Left ventricle myocardium inferior (tissue), 1 donor: ENCODE data around the gene LTK. TPM values are rescaled to one million over a fixed set of nuclear protein-coding genes. Genes with fewer than 3 reads are reported as not detected.
A peak's percentile ranks its signal among the peaks of the same experiment; 100 is the strongest.

ENCODE experiments used
- DNase-seq: peaks from one replicate; pipeline ENCODE4 v3.0.0-alpha.2; 2020
- H3K27ac ChIP-seq: fragments of 200-600 bp; replicated peaks from 2 replicates; pipeline ENCODE4 v1.8.0; 2021
- H3K27me3 ChIP-seq: fragments of 200-600 bp; 2 replicates; pipeline ENCODE4 v1.8.0; 2021; ENCODE audit warnings: low read depth
- H3K36me3 ChIP-seq: fragments of 200-600 bp; 2 replicates; pipeline ENCODE4 v1.8.0; 2021
- H3K4me1 ChIP-seq: fragments of 200-600 bp; 2 replicates; pipeline ENCODE4 v1.8.0; 2021
- H3K4me3 ChIP-seq: fragments of 200-600 bp; 2 replicates; pipeline ENCODE4 v1.8.0; 2021; ENCODE audit warnings: mild to moderate bottlenecking, moderate library complexity
- H3K9me3 ChIP-seq: fragments of 200-600 bp; replicated peaks from 2 replicates; pipeline ENCODE4 v1.8.0; 2021
- intact Hi-C: fragments of 100-400 bp; cut with micrococcal nuclease; formaldehyde crosslinking; loops from one replicate; pipeline ENCODE4 v1.11.0; 2022
- total RNA-seq: library from RNA; stranded (reverse); fragmentation: NEBNext Ultra II Directional; extraction: Animal tissue kit (Norgen Biotek cat#: 25700); gene quantifications from one replicate; pipeline ENCODE4 v1.2.1, GENCODE V29; 2021
- TF ChIP-seq, protein P1 (sequence below): fragments of 200-600 bp; IDR thresholded peaks from 2 replicates; pipeline ENCODE4 v1.8.0; 2021; ENCODE audit warnings: antibody characterized with exemption, mild to moderate bottlenecking, borderline replicate concordance
- donor health status: DM: no; HTN: yes; CAD: no; lungs with severe emphysema.

Gene LTK
- total RNA-seq, 1 donor from 2014 or later, result 1.2 TPM

GRCh38 chr15:41545218-41545617 is 31.6 kb upstream of the LTK start:
- Histone ChIP-seq H3K36me3 (no peaks in the 10 kb centered on the region), H3K27me3 (no peaks in the 10 kb centered on the region), H3K27ac (no peak overlapping the region), H3K4me1 (peaks cover 21% of the 10 kb centered on the region), H3K4me3 (no peak overlapping the region), H3K9me3 (no peaks in the 10 kb centered on the region)
- intact Hi-C loops, result no loop called here
- DNase-seq, result no peak
- TF ChIP-seq, protein P1, sequence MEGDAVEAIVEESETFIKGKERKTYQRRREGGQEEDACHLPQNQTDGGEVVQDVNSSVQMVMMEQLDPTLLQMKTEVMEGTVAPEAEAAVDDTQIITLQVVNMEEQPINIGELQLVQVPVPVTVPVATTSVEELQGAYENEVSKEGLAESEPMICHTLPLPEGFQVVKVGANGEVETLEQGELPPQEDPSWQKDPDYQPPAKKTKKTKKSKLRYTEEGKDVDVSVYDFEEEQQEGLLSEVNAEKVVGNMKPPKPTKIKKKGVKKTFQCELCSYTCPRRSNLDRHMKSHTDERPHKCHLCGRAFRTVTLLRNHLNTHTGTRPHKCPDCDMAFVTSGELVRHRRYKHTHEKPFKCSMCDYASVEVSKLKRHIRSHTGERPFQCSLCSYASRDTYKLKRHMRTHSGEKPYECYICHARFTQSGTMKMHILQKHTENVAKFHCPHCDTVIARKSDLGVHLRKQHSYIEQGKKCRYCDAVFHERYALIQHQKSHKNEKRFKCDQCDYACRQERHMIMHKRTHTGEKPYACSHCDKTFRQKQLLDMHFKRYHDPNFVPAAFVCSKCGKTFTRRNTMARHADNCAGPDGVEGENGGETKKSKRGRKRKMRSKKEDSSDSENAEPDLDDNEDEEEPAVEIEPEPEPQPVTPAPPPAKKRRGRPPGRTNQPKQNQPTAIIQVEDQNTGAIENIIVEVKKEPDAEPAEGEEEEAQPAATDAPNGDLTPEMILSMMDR, result no peak

GRCh38 chr15:41544650-41545015 is 31.0 kb upstream of the LTK start:
- Histone ChIP-seq H3K4me1 (peaks cover 21% of the 10 kb centered on the region), H3K9me3 (no peaks in the 10 kb centered on the region), H3K27ac (peak overlapping the region; percentile 86), H3K4me3 (peak overlapping the region; percentile 86), H3K36me3 (no peaks in the 10 kb centered on the region), H3K27me3 (no peaks in the 10 kb centered on the region)
- intact Hi-C loops, result no loop called here
- DNase-seq, result peak; percentile 33
- TF ChIP-seq, protein P1, result no peak

GRCh38 chr15:41543521-41543870 is 29.9 kb upstream of the LTK start:
- Histone ChIP-seq H3K27ac (peak overlapping the region; percentile 86), H3K27me3 (no peaks in the 10 kb centered on the region), H3K9me3 (no peaks in the 10 kb centered on the region), H3K36me3 (no peaks in the 10 kb centered on the region), H3K4me3 (peak overlapping the region; percentile 86), H3K4me1 (peaks cover 21% of the 10 kb centered on the region)
- TF ChIP-seq, protein P1, result no peak
- intact Hi-C loops, result no loop called here
- DNase-seq, result no peak

GRCh38 chr15:41536866-41537265 is 23.2 kb upstream of the LTK start:
- TF ChIP-seq, protein P1, result no peak
- H3K4me1 ChIP-seq, result no peaks in the 10 kb centered on the region
- no peak overlapping the region for H3K27ac ChIP-seq
- no peak overlapping the region for H3K4me3 ChIP-seq
- no peaks in the 10 kb centered on the region for H3K9me3 ChIP-seq
- H3K36me3 ChIP-seq, result peaks cover 49% of the 10 kb centered on the region
- H3K27me3 ChIP-seq, result no peaks in the 10 kb centered on the region
- intact Hi-C loops, result no loop called here
- no peak for DNase-seq

DNA sequence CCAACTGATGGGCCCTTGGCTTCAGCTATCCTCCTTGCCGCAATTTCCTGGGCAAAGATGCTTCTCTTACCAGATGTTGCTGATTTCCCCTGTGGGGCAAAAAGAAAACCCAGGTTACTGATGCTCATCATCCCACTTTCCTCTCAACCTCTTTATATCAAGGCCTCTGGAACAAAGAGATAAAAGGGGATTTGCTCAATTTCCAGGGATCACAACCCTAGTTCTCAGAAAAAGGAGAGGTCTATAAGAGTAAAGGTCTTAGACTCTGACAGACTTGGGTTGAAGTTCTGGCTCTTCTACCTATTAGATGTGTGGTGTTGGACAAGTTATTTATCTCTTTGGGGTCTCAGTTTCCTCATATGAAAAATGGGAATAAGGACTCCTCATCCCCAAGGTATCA is 21.9 kb upstream of the LTK start:
- intact Hi-C loops, result no loop called here
- H3K27ac ChIP-seq, result no peak overlapping the region
- H3K36me3 ChIP-seq, result peaks cover 61% of the 10 kb centered on the region
- DNase-seq, result no peak
- H3K27me3 ChIP-seq, result no peaks in the 10 kb centered on the region
- H3K4me3 ChIP-seq, result no peak overlapping the region
- TF ChIP-seq, protein P1, result no peak
- H3K4me1 ChIP-seq, result no peaks in the 10 kb centered on the region
- no peaks in the 10 kb centered on the region for H3K9me3 ChIP-seq
